GM11168 (cell line): ENCODE results near the gene BHLHE23.

Experiments used
- in situ Hi-C: fragments of 300-500 bp; cut with MboI; formaldehyde crosslinking; loops from one replicate; pipeline ENCODE4 v1.12.0; 2022; ENCODE audit warnings: low sequenced_read_pairs; ENCODE audit not compliant: unreplicated experiment

BHLHE23 gene

GRCh38 chr20:62995898-62996595, 10.7 kb downstream of the BHLHE23 start:
- in situ Hi-C loops = no loop called here

- in situ Hi-C loops = no loop called here
These were observed 11.3 kb downstream of the BHLHE23 start for GRCh38 chr20:62995481-62995880.

- in situ Hi-C loops = no loop called here
These were observed 11.9 kb downstream of the BHLHE23 start for GRCh38 chr20:62994869-62995281.

GRCh38 chr20:62993856-62994494, 12.8 kb downstream of the BHLHE23 start:
- in situ Hi-C loops = no loop called here

GRCh38 chr20:62991863-62992262, 14.9 kb downstream of the BHLHE23 start:
- in situ Hi-C loops = no loop called here

GRCh38 chr20:62991196-62991807, 15.5 kb downstream of the BHLHE23 start:
- in situ Hi-C loops = no loop called here

DNA sequence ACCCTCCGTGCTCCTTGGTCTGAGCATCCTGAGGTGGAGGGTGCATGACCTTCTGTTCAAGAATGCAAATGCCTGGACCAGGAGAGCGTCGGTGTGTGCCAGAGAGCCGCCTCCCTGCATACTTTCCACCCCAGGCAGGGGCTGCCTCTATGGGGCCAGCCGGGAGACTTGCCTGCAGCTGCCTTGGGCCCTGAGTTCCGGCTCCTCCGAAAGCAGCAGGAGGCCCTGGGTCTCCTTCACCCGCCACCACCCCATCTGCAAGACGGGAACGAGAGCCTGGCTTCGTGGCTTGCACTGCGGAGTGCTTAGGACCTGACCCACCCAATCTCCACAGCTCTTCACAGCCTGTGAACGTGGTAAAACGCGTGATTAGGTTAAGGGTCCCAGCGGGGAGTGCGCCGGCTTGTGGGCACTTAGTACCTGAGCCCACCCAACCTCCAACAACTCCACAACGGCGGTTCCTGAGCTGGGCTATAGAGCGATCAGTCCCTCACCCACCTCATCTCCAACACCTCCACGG, 16.4 kb downstream of the BHLHE23 start:
- in situ Hi-C loops = no loop called here

DNA sequence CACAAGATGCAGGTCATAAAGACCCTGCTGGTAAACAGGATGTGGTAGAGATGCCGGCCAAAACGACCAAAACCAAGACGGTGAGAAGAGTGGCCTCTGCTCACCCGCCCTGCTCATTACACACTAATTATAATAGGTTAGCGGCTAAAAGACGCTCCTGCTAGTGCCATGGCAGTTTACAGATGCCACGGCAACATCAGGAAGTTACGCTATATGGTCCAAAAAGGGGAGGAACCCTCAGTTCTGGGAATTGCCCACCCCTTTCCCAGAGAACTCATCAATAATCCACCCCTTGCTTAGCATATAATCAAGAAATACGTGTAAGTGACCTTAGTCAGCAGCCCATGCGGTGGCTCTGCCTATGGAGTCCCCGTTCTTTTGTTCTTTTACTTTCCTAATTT, 17.6 kb downstream of the BHLHE23 start:
- in situ Hi-C loops = no loop called here

- in situ Hi-C loops = no loop called here
These were observed 19.6 kb downstream of the BHLHE23 start for GRCh38 chr20:62987114-62987513.

DNA sequence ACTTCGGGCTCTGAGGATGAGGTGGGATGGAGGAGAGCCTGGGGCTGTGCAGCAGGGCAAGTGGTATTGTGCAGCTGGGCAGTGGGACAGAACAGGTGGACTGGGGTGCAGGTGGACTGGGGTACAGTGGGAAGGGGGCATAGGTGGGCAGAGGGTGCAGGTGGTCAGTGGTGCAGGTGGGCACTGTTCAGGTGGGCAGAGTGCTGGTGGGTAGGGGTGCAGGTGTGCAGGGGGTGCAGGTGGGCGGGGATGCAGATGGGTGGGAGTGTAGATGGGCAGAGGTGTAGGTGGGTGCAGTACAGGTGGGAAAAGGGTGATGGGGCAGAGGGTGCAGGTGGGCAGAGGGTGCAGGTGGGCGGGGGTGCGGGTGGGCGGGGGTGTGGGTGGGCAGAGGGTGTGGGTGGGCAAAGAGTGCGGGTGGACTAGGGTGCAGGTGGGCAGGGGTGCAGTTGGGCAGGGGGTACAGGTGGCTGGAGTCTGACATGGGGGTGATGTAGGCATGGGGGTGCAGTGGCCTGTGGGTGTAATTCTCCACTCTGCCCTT, 20.4 kb downstream of the BHLHE23 start:
- in situ Hi-C loops = no loop called here

GRCh38 chr20:62985444-62985778, 21.4 kb downstream of the BHLHE23 start:
- in situ Hi-C loops = no loop called here

- in situ Hi-C loops = no loop called here
These were observed 21.9 kb downstream of the BHLHE23 start for GRCh38 chr20:62984666-62985443.

DNA sequence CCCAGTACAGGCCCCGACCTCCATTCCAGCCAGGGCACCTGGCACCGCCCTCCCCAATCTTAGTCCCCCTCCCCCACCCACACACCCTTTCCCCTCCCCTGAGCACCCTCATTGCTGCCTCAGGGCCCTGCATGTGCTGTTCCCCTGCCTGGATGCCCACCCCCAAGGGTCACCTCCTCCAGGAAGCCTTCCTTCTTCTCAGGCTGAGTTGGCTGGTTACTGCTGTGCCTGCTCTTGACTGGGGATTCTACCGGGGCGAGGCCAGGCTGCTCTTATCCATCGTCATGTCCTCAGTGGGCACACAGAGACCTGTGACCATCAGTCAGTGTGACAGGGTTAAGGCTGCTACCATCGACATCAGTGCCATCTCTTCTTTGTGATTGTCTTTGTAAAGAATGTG, 23.6 kb downstream of the BHLHE23 start:
- in situ Hi-C loops = no loop called here

- in situ Hi-C loops = no loop called here
These were observed 24.4 kb downstream of the BHLHE23 start for GRCh38 chr20:62982124-62983075.

DNA sequence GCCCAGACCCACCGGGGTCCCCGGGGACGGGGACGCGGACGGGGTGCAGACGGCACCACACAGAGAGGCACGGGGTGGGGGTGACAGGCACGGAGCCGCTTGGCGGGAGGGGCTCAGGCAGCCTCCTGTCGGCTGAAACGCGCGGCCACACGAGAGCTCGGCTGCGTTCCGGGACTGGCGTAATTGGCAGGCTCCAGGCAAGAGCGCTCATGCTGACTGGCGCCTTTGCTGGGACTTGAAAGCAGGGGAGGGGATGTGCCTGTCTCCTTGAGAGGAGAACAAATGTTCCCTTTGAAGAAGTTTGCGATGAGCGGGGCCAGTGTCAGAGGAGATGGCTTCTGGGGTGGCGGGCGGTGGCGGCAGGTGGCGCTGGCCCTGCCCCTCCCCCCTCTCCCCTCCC, 25.8 kb downstream of the BHLHE23 start:
- in situ Hi-C loops = no loop called here

- in situ Hi-C loops = no loop called here
These were observed 26.3 kb downstream of the BHLHE23 start for GRCh38 chr20:62980380-62980960.

- in situ Hi-C loops = loop anchor here (5.0 kb wide), 1 partner anchor 32 kb away; no protein-coding TSS in a partner anchor
These were observed 26.8 kb downstream of the BHLHE23 start for GRCh38 chr20:62979876-62980373.

DNA sequence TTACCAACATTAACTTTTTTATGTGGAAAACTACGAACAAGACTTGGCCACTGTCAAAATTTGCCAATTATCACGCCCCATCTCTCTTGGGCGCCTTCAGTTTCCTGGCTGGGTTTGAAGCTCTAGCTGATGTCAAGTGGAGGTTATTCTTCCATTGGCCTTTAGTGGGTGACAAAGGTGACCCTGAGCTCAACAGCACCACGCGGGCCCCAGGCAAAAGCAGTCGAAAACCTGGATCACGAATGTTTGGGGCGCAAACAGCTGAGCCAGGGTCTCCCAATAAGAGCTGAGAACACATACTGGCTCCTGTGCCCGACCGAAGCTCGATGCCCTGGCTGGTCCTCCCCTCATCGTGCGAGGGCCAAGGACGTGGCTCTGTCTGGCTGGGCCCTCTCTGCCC, 27.5 kb downstream of the BHLHE23 start:
- in situ Hi-C loops = loop anchor here (5.0 kb wide), 1 partner anchor 33 kb away; no protein-coding TSS in a partner anchor

- in situ Hi-C loops = loop anchor here (5.0 kb wide), 1 partner anchor 34 kb away; no protein-coding TSS in a partner anchor
These were observed 28.2 kb downstream of the BHLHE23 start for GRCh38 chr20:62978561-62978943.
